ENCODE results near the gene PALLD.

PALLD gene

DNA sequence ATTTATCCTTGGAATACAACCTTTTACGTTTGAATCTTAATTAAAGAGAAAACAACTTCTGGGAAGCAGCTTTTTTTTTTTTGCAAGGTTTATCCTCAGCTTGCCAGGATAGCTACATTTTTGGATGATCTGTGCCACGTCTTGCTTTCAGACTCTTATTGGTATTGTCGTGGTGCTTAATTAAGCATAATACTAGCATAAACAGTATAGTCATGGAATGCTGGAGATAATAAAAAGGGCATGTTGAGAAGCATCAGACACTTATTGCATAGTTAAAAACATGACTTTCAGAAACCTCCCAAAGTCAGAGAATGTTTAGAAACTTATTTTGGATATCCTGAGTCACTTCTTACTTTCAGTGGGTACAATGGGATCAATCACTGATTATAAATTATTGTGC, 77.0 kb downstream of the PALLD start (continued):
- TF ChIP-seq, protein P1, sequence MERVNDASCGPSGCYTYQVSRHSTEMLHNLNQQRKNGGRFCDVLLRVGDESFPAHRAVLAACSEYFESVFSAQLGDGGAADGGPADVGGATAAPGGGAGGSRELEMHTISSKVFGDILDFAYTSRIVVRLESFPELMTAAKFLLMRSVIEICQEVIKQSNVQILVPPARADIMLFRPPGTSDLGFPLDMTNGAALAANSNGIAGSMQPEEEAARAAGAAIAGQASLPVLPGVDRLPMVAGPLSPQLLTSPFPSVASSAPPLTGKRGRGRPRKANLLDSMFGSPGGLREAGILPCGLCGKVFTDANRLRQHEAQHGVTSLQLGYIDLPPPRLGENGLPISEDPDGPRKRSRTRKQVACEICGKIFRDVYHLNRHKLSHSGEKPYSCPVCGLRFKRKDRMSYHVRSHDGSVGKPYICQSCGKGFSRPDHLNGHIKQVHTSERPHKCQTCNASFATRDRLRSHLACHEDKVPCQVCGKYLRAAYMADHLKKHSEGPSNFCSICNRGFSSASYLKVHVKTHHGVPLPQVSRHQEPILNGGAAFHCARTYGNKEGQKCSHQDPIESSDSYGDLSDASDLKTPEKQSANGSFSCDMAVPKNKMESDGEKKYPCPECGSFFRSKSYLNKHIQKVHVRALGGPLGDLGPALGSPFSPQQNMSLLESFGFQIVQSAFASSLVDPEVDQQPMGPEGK (tag by site-specific recombination; IDR thresholded peaks at IDR 0.05) = no peak

DNA sequence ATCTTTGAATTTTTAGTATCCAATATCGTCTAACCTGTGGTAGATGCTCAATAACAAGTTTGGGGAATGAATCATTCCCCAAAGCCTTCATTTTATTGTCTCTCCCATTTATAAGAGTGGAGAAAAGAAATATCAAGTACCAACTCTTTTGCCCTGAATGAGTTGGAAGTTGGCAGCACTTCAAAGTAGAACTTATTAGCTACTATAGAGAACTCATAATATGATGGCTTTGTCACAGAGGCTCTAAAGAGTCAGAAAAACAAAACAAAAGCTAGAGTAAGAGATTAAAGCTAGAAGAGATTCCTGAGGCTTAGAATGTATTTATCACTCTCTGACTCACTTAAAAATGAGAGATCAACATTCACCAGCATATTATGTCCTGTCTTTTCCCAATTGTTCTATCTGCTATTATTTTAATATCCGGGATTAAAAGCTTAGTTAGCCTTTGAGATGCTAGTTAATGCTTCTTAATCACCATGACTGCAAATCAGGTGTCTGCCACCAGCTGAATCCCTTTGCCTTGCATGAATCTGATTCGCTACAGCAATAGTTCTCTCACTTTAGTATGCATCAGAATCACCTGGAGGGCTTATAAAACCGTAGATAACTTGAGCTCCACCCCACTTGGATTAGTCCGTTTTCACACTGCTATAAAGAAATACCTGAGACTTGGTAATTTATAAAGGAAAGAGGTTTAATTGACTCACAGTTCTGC, 77.9 kb downstream of the PALLD start:
- TF ChIP-seq, protein P2, sequence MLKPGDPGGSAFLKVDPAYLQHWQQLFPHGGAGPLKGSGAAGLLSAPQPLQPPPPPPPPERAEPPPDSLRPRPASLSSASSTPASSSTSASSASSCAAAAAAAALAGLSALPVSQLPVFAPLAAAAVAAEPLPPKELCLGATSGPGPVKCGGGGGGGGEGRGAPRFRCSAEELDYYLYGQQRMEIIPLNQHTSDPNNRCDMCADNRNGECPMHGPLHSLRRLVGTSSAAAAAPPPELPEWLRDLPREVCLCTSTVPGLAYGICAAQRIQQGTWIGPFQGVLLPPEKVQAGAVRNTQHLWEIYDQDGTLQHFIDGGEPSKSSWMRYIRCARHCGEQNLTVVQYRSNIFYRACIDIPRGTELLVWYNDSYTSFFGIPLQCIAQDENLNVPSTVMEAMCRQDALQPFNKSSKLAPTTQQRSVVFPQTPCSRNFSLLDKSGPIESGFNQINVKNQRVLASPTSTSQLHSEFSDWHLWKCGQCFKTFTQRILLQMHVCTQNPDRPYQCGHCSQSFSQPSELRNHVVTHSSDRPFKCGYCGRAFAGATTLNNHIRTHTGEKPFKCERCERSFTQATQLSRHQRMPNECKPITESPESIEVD (tag by site-specific recombination; IDR thresholded peaks at IDR 0.05) = 0 out of 2 replicates have a peak, but pooled peaks have one; percentile 21
- no peak for TF ChIP-seq YY2 (tag by site-specific recombination; IDR thresholded peaks at IDR 0.05)
- TF ChIP-seq, protein P3, sequence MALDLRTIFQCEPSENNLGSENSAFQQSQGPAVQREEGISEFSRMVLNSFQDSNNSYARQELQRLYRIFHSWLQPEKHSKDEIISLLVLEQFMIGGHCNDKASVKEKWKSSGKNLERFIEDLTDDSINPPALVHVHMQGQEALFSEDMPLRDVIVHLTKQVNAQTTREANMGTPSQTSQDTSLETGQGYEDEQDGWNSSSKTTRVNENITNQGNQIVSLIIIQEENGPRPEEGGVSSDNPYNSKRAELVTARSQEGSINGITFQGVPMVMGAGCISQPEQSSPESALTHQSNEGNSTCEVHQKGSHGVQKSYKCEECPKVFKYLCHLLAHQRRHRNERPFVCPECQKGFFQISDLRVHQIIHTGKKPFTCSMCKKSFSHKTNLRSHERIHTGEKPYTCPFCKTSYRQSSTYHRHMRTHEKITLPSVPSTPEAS (tag by site-specific recombination; IDR thresholded peaks at IDR 0.05) = no peak
- Histone ChIP-seq H3K36me3 (ENCODE audit: control insufficient read depth in 2 of 2, insufficient read depth in 1 of 2, low read length in 2 of 2) (no peaks in the 10 kb centered on the region), H3K4me1 (ENCODE audit: control insufficient read depth, insufficient read depth, low read length) (peaks cover 5% of the 10 kb centered on the region), H3K4me3 (ENCODE audit: low read depth, low read length) (no peak overlapping the region), H3K27ac (ENCODE audit: extremely low read depth, low read depth, low read length) (no peak overlapping the region), H3K9me3 (ENCODE audit: control insufficient read depth, insufficient read depth, low read depth, low read length) (no peaks in the 10 kb centered on the region)
- ChIA-PET POLR2A (no interaction called here), CTCF (interaction anchor here (0.6 to 0.9 kb wide), 3 partner anchors 11 to 421 kb away, joined by 3 read pairs; no protein-coding TSS in a partner anchor)

DNA sequence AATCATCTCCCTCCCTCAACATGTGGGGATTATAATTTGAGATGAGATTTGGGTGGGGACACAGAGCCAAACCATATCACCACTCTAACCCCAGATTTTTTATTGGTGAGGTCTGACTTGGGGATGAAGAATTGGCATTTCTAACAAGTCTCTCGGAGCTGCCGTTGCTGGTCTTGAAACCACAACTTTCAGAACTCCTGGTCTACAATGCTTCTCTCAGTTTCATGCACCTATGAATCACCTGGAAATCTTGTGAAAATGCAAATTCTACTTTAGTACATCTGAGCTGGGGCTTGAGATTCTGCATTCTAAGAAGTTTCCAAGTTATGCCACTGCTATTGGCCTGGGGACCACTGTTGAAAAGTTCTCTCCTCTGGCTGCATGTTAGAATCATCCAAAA, 78.6 kb downstream of the PALLD start:
- H3K4me3 ChIP-seq (ENCODE audit: low read depth, low read length) = no peak overlapping the region
- no peaks in the 10 kb centered on the region for H3K36me3 ChIP-seq (ENCODE audit: control insufficient read depth in 2 of 2, insufficient read depth in 1 of 2, low read length in 2 of 2)
- H3K27ac ChIP-seq (ENCODE audit: extremely low read depth, low read depth, low read length) = no peak overlapping the region
- H3K4me1 ChIP-seq (ENCODE audit: control insufficient read depth, insufficient read depth, low read length) = peaks cover 2% of the 10 kb centered on the region
- ChIA-PET POLR2A (no interaction called here), CTCF (interaction anchor here (0.6 to 0.9 kb wide), 4 partner anchors 10 to 422 kb away, joined by 3 read pairs; no protein-coding TSS in a partner anchor)
- TF ChIP-seq, protein P2 (tag by site-specific recombination; IDR thresholded peaks at IDR 0.05) = no peak
- TF ChIP-seq, protein P4, sequence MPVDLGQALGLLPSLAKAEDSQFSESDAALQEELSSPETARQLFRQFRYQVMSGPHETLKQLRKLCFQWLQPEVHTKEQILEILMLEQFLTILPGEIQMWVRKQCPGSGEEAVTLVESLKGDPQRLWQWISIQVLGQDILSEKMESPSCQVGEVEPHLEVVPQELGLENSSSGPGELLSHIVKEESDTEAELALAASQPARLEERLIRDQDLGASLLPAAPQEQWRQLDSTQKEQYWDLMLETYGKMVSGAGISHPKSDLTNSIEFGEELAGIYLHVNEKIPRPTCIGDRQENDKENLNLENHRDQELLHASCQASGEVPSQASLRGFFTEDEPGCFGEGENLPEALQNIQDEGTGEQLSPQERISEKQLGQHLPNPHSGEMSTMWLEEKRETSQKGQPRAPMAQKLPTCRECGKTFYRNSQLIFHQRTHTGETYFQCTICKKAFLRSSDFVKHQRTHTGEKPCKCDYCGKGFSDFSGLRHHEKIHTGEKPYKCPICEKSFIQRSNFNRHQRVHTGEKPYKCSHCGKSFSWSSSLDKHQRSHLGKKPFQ (tag by site-specific recombination; IDR thresholded peaks at IDR 0.05) = no peak
- TF ChIP-seq GLI2 (tag by site-specific recombination; IDR thresholded peaks at IDR 0.05; ENCODE audit: borderline replicate concordance, low read depth) (no peak), ZNF530 (tag by site-specific recombination; IDR thresholded peaks at IDR 0.05; ENCODE audit: low read depth) (no peak), ZNF776 (tag by site-specific recombination; IDR thresholded peaks at IDR 0.05; ENCODE audit: borderline replicate concordance) (no peak), ZNF610 (tag by site-specific recombination; IDR thresholded peaks at IDR 0.05; ENCODE audit: borderline replicate concordance) (no peak), ZXDB (tag by site-specific recombination; IDR thresholded peaks at IDR 0.05) (no peak), ZNF792 (tag by site-specific recombination; IDR thresholded peaks at IDR 0.05) (no peak), KLF1 (tag by site-specific recombination; IDR thresholded peaks at IDR 0.05) (no peak), ZSCAN23 (tag by site-specific recombination; IDR thresholded peaks at IDR 0.05) (no peak), ZNF555 (tag by site-specific recombination; conservative IDR thresholded peaks at IDR 0.05) (no peak), ZNF146 (tag by site-specific recombination; IDR thresholded peaks at IDR 0.05) (no peak), ZNF121 (tag by site-specific recombination; IDR thresholded peaks at IDR 0.05) (no peak), ZNF354C (tag by site-specific recombination; IDR thresholded peaks at IDR 0.05; ENCODE audit: borderline replicate concordance, low read depth) (no peak), ZFHX2 (tag by site-specific recombination; conservative IDR thresholded peaks at IDR 0.05) (no peak)
- TF ChIP-seq, protein P5, sequence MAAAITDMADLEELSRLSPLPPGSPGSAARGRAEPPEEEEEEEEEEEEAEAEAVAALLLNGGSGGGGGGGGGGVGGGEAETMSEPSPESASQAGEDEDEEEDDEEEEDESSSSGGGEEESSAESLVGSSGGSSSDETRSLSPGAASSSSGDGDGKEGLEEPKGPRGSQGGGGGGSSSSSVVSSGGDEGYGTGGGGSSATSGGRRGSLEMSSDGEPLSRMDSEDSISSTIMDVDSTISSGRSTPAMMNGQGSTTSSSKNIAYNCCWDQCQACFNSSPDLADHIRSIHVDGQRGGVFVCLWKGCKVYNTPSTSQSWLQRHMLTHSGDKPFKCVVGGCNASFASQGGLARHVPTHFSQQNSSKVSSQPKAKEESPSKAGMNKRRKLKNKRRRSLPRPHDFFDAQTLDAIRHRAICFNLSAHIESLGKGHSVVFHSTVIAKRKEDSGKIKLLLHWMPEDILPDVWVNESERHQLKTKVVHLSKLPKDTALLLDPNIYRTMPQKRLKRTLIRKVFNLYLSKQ (tag by site-specific recombination; IDR thresholded peaks at IDR 0.05; ENCODE audit: borderline replicate concordance) = no peak
- no peaks in the 10 kb centered on the region for H3K9me3 ChIP-seq (ENCODE audit: control insufficient read depth, insufficient read depth, low read depth, low read length)

Measured in HEK293 (cell line).